Measurements from ENCODE around the gene TMTC3.
"Not testable (repeated sequence)": the region's sequence is repeated elsewhere in the genome, so short reads cannot be mapped to it uniquely, and the experiment has no call there.

The TMTC3 gene

GRCh38 chr12:88167384-88167783 is 25.3 kb downstream of the TMTC3 start:
- no peak for DNase-seq

- no peak for DNase-seq
Measured at GRCh38 chr12:88172844-88173407, 30.8 kb downstream of the TMTC3 start.

GRCh38 chr12:88175544-88175943 is 33.4 kb downstream of the TMTC3 start:
- DNase-seq, result no peak

- DNase-seq, result no peak
Measured at GRCh38 chr12:88179436-88180014, 37.4 kb downstream of the TMTC3 start.

- DNase-seq, result no peak
Measured at GRCh38 chr12:88181881-88182280, 39.8 kb downstream of the TMTC3 start.

GRCh38 chr12:88182416-88182815 is 40.3 kb downstream of the TMTC3 start:
- no peak for DNase-seq

- DNase-seq, result no peak
Measured at GRCh38 chr12:88184196-88184595, 42.1 kb downstream of the TMTC3 start.

GRCh38 chr12:88185279-88185678 is 43.2 kb downstream of the TMTC3 start:
- no peak for DNase-seq

GRCh38 chr12:88185988-88186387 is 43.9 kb downstream of the TMTC3 start:
- DNase-seq, result no peak

- no peak for DNase-seq
Measured at GRCh38 chr12:88187571-88187970, 45.5 kb downstream of the TMTC3 start.

- no peak for DNase-seq
Measured at GRCh38 chr12:88188180-88188579, 46.1 kb downstream of the TMTC3 start.

- DNase-seq, result no peak
Measured at GRCh38 chr12:88192426-88192825, 50.3 kb downstream of the TMTC3 start.

GRCh38 chr12:88194868-88195267 is 52.8 kb downstream of the TMTC3 start:
- DNase-seq, result no peak

- no peak for DNase-seq
Measured at GRCh38 chr12:88200029-88200428, 57.9 kb downstream of the TMTC3 start.

- DNase-seq, result no peak
Measured at GRCh38 chr12:88202500-88202899, 60.4 kb downstream of the TMTC3 start.

GRCh38 chr12:88206601-88207000 is 64.5 kb downstream of the TMTC3 start:
- no peak for DNase-seq

GRCh38 chr12:88207921-88208620 is 66.0 kb downstream of the TMTC3 start:
- DNase-seq, result no peak

- DNase-seq, result no peak
Measured at GRCh38 chr12:88208661-88209060, 66.6 kb downstream of the TMTC3 start.

- DNase-seq, result not testable (repeated sequence)
Measured at GRCh38 chr12:88210311-88210710, 68.2 kb downstream of the TMTC3 start.

- no peak for DNase-seq
Measured at GRCh38 chr12:88218293-88218692, 76.2 kb downstream of the TMTC3 start.

GRCh38 chr12:88219861-88220260 is 77.8 kb downstream of the TMTC3 start:
- DNase-seq, result no peak

- DNase-seq, result no peak
Measured at GRCh38 chr12:88223519-88223918, 81.4 kb downstream of the TMTC3 start.

GRCh38 chr12:88225776-88226175 is 83.7 kb downstream of the TMTC3 start:
- DNase-seq, result no peak

- DNase-seq, result no peak
Measured at GRCh38 chr12:88227263-88227662, 85.2 kb downstream of the TMTC3 start.

- no peak for DNase-seq
Measured at GRCh38 chr12:88227871-88228270, 85.8 kb downstream of the TMTC3 start.
